Measurements from ENCODE around the gene GALR2. TPM values are rescaled to one million over a fixed set of nuclear protein-coding genes. Genes with fewer than 3 reads are reported as not detected.
"Not testable (repeated sequence)": the region's sequence is repeated elsewhere in the genome, so short reads cannot be mapped to it uniquely, and the experiment has no call there.

Gene GALR2
- total RNA-seq, 1 experiment from 2014 or later, result not detected

DNA sequence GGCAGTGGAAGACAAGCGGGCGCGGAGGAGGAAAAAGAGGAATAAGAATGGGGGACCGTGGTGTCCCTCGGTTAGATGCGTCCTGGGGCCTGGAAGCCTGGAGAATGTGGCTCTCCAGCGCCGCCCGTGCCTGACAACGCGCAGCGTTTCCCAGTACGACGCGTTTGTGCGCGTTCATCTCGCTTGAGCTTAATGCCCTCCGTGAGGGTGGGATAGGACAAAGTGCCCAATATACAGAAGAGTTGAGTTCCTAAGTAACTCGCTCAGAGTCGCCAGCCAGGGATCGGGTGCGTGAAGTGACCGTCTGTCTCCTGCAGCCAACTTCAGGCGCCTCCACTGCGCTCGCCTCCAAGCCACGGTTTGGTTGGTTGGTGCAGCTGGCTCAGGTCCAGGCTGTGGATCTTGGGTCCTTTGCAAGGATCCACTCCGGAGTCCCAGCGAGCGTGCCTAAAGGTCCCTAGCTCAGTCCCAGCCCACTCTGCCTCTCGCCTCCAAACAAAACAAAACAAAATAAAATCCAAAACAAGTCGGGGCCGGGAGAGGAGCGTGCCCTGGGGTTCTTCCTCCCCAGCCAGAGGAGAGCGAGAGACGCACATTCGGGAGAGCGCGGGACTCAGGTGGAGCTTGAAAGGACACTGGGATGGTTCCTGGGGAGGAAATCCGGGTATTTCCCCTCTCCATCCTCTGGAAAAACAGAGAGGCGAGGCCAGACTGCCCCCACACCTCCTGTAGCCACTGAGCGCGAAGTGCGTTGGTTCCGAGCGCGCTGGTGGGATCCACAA, 974 bp downstream of the GALR2 start:
- H3K9ac ChIP-seq (ENCODE audit: low read length), result no peak overlapping the region
- H3K27me3 ChIP-seq (ENCODE audit: low read length), result no peaks in the 10 kb centered on the region
- no peak overlapping the region for H2AFZ ChIP-seq (ENCODE audit: low read length)
- H3K27ac ChIP-seq (ENCODE audit: low read length), result no peak overlapping the region
- H3K4me3 ChIP-seq (ENCODE audit: low read length), result no peak overlapping the region
- no peaks in the 10 kb centered on the region for H3K36me3 ChIP-seq (ENCODE audit: insufficient read depth, low read length)
- no peaks in the 10 kb centered on the region for H3K9me3 ChIP-seq (ENCODE audit: low read length)
- H3K9me2 ChIP-seq (replicated peaks; ENCODE audit: insufficient read depth, low read length), result no peaks in the 10 kb centered on the region
- H3K4me1 ChIP-seq (ENCODE audit: low read length), result peaks cover 29% of the 10 kb centered on the region
- no peak for DNase-seq
- H3K4me2 ChIP-seq (ENCODE audit: low read depth, low read length, poor library complexity, severe bottlenecking), result no peak overlapping the region
- H3K79me2 ChIP-seq (ENCODE audit: low read length), result peaks cover 4% of the 10 kb centered on the region; the same call in 1 of the 2 replicates
- H4K20me1 ChIP-seq (ENCODE audit: insufficient read depth, low read depth, low read length), result peaks cover 15% of the 10 kb centered on the region

- Histone ChIP-seq H3K9me2 (replicated peaks; ENCODE audit: insufficient read depth, low read length) (no peaks in the 10 kb centered on the region), H3K79me2 (ENCODE audit: low read length) (peaks cover 4% of the 10 kb centered on the region; the same call in 1 of the 2 replicates), H3K4me1 (ENCODE audit: low read length) (peaks cover 25% of the 10 kb centered on the region), H3K27ac (ENCODE audit: low read length) (no peak overlapping the region), H3K27me3 (ENCODE audit: low read length) (no peaks in the 10 kb centered on the region), H4K20me1 (ENCODE audit: insufficient read depth, low read depth, low read length) (peaks cover 14% of the 10 kb centered on the region), H3K4me2 (ENCODE audit: low read depth, low read length, poor library complexity, severe bottlenecking) (no peak overlapping the region), H3K36me3 (ENCODE audit: insufficient read depth, low read length) (no peaks in the 10 kb centered on the region), H3K9ac (ENCODE audit: low read length) (no peak overlapping the region), H2AFZ (ENCODE audit: low read length) (no peak overlapping the region), H3K9me3 (ENCODE audit: low read length) (no peaks in the 10 kb centered on the region), H3K4me3 (ENCODE audit: low read length) (no peak overlapping the region)
- no peak for DNase-seq
These were observed 1.7 kb downstream of the GALR2 start for GRCh38 chr17:76076146-76076764.

DNA sequence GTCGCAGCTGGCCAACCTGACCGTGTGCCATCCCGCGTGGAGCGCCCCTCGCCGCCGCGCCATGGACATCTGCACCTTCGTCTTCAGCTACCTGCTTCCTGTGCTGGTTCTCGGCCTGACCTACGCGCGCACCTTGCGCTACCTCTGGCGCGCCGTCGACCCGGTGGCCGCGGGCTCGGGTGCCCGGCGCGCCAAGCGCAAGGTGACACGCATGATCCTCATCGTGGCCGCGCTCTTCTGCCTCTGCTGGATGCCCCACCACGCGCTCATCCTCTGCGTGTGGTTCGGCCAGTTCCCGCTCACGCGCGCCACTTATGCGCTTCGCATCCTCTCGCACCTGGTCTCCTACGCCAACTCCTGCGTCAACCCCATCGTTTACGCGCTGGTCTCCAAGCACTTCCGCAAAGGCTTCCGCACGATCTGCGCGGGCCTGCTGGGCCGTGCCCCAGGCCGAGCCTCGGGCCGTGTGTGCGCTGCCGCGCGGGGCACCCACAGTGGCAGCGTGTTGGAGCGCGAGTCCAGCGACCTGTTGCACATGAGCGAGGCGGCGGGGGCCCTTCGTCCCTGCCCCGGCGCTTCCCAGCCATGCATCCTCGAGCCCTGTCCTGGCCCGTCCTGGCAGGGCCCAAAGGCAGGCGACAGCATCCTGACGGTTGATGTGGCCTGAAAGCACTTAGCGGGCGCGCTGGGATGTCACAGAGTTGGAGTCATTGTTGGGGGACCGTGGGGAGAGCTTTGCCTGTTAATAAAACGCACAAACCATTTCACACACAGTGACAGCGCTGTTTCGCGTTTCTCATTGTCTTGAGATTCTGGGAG, 2.4 kb downstream of the GALR2 start:
- no peak overlapping the region for H2AFZ ChIP-seq (ENCODE audit: low read length)
- H3K9me3 ChIP-seq (ENCODE audit: low read length), result no peaks in the 10 kb centered on the region
- H3K9ac ChIP-seq (ENCODE audit: low read length), result no peak overlapping the region
- no peak overlapping the region for H3K4me3 ChIP-seq (ENCODE audit: low read length)
- H3K36me3 ChIP-seq (ENCODE audit: insufficient read depth, low read length), result no peaks in the 10 kb centered on the region
- H3K9me2 ChIP-seq (replicated peaks; ENCODE audit: insufficient read depth, low read length), result no peaks in the 10 kb centered on the region
- peaks cover 18% of the 10 kb centered on the region for H3K4me1 ChIP-seq (ENCODE audit: low read length)
- H4K20me1 ChIP-seq (ENCODE audit: insufficient read depth, low read depth, low read length), result peaks cover 15% of the 10 kb centered on the region
- DNase-seq, result no peak
- peaks cover 1% of the 10 kb centered on the region; the same call in 1 of the 2 replicates for H3K79me2 ChIP-seq (ENCODE audit: low read length)
- no peaks in the 10 kb centered on the region for H3K27me3 ChIP-seq (ENCODE audit: low read length)
- H3K27ac ChIP-seq (ENCODE audit: low read length), result no peak overlapping the region
- H3K4me2 ChIP-seq (ENCODE audit: low read depth, low read length, poor library complexity, severe bottlenecking), result no peak overlapping the region

GRCh38 chr17:76077584-76078110, 3.1 kb downstream of the GALR2 start:
- peaks cover 16% of the 10 kb centered on the region for H3K4me1 ChIP-seq (ENCODE audit: low read length)
- no peak overlapping the region for H3K9ac ChIP-seq (ENCODE audit: low read length)
- H3K4me2 ChIP-seq (ENCODE audit: low read depth, low read length, poor library complexity, severe bottlenecking), result no peak overlapping the region
- H4K20me1 ChIP-seq (ENCODE audit: insufficient read depth, low read depth, low read length), result peaks cover 14% of the 10 kb centered on the region; the same call in 1 of the 2 replicates
- H3K36me3 ChIP-seq (ENCODE audit: insufficient read depth, low read length), result no peaks in the 10 kb centered on the region
- H3K27ac ChIP-seq (ENCODE audit: low read length), result no peak overlapping the region
- H3K9me3 ChIP-seq (ENCODE audit: low read length), result no peaks in the 10 kb centered on the region
- no peak for DNase-seq
- H3K27me3 ChIP-seq (ENCODE audit: low read length), result no peaks in the 10 kb centered on the region
- H2AFZ ChIP-seq (ENCODE audit: low read length), result no peak overlapping the region
- H3K79me2 ChIP-seq (ENCODE audit: low read length), result no peaks in the 10 kb centered on the region
- H3K4me3 ChIP-seq (ENCODE audit: low read length), result no peak overlapping the region
- H3K9me2 ChIP-seq (replicated peaks; ENCODE audit: insufficient read depth, low read length), result no peaks in the 10 kb centered on the region

GRCh38 chr17:76078370-76078769, 3.8 kb downstream of the GALR2 start:
- H3K27me3 ChIP-seq (ENCODE audit: low read length); H3K9me3 ChIP-seq (ENCODE audit: low read length); H3K36me3 ChIP-seq (ENCODE audit: insufficient read depth, low read length); H3K4me2 ChIP-seq (ENCODE audit: low read depth, low read length, poor library complexity, severe bottlenecking); DNase-seq; H3K9me2 ChIP-seq (replicated peaks; ENCODE audit: insufficient read depth, low read length); H3K9ac ChIP-seq (ENCODE audit: low read length); H3K27ac ChIP-seq (ENCODE audit: low read length); H3K79me2 ChIP-seq (ENCODE audit: low read length); H3K4me3 ChIP-seq (ENCODE audit: low read length); H2AFZ ChIP-seq (ENCODE audit: low read length): not testable (repeated sequence)
- H4K20me1 ChIP-seq (ENCODE audit: insufficient read depth, low read depth, low read length), result peaks cover 14% of the 10 kb centered on the region; the same call in 1 of the 2 replicates
- peaks cover 11% of the 10 kb centered on the region for H3K4me1 ChIP-seq (ENCODE audit: low read length)

- Histone ChIP-seq H3K79me2 (ENCODE audit: low read length) (no peaks in the 10 kb centered on the region), H3K27me3 (ENCODE audit: low read length) (no peaks in the 10 kb centered on the region), H4K20me1 (ENCODE audit: insufficient read depth, low read depth, low read length) (peaks cover 14% of the 10 kb centered on the region; the same call in 1 of the 2 replicates), H3K27ac (ENCODE audit: low read length) (no peak within 1 kb of the TSS), H3K9ac (ENCODE audit: low read length) (no peak within 1 kb of the TSS), H2AFZ (ENCODE audit: low read length) (no peak within 1 kb of the TSS), H3K9me2 (replicated peaks; ENCODE audit: insufficient read depth, low read length) (no peaks in the 10 kb centered on the region), H3K4me3 (ENCODE audit: low read length) (no peak within 1 kb of the TSS), H3K9me3 (ENCODE audit: low read length) (no peaks in the 10 kb centered on the region), H3K36me3 (ENCODE audit: insufficient read depth, low read length) (no peaks in the 10 kb centered on the region), H3K4me1 (ENCODE audit: low read length) (peaks cover 11% of the 10 kb centered on the region), H3K4me2 (ENCODE audit: low read depth, low read length, poor library complexity, severe bottlenecking) (no peak within 1 kb of the TSS)
- no peak for DNase-seq
These were observed 4.4 kb downstream of the GALR2 start, which contains the start of gene ZACN for GRCh38 chr17:76078860-76079534. TSS of gene ZACN (plus strand) at chr17:76079182. CDS start at chr17:76079265, 83 bp downstream.

GRCh38 chr17:76079535-76079955, 5.0 kb downstream of the GALR2 start:
- DNase-seq, result no peak
- Histone ChIP-seq H3K36me3 (ENCODE audit: insufficient read depth, low read length) (no peaks in the 10 kb centered on the region), H3K27me3 (ENCODE audit: low read length) (no peaks in the 10 kb centered on the region), H2AFZ (ENCODE audit: low read length) (no peak overlapping the region), H3K4me2 (ENCODE audit: low read depth, low read length, poor library complexity, severe bottlenecking) (no peak overlapping the region), H4K20me1 (ENCODE audit: insufficient read depth, low read depth, low read length) (peaks cover 14% of the 10 kb centered on the region; the same call in 1 of the 2 replicates), H3K9me3 (ENCODE audit: low read length) (no peaks in the 10 kb centered on the region), H3K9ac (ENCODE audit: low read length) (no peak overlapping the region), H3K79me2 (ENCODE audit: low read length) (no peaks in the 10 kb centered on the region), H3K9me2 (replicated peaks; ENCODE audit: insufficient read depth, low read length) (no peaks in the 10 kb centered on the region), H3K4me1 (ENCODE audit: low read length) (peaks cover 11% of the 10 kb centered on the region), H3K4me3 (ENCODE audit: low read length) (no peak overlapping the region), H3K27ac (ENCODE audit: low read length) (no peak overlapping the region)

All from Karpas-422 (cell line).